Dedifferentiated amniotic fluid mesenchymal stem cell (primary cell): ENCODE data around the gene XIAP.
A peak's percentile ranks its signal among the peaks of the same experiment; 100 is the strongest.

Experiments used
- DNase-seq: peaks from one replicate; pipeline ENCODE4 v3.0.0-alpha.2; 2016; ENCODE audit errors: extremely low spot score

The XIAP gene

GRCh38 chrX:123959281-123960063 is 99.6 kb downstream of the XIAP start:
- DNase-seq = no peak

- DNase-seq = no peak
Measured at GRCh38 chrX:123960956-123961267, 101.1 kb downstream of the XIAP start.

- peak; percentile 68 for DNase-seq
Measured at GRCh38 chrX:123961268-123962005, 101.6 kb downstream of the XIAP start, which contains the start of gene STAG2. TSS of gene STAG2 (plus strand) at chrX:123961706. CDS start at chrX:124022628, 60,922 bp downstream.

- DNase-seq = no peak
Measured at GRCh38 chrX:123962006-123962467, 102.2 kb downstream of the XIAP start.

- peak; percentile 92 for DNase-seq
Measured at GRCh38 chrX:123962794-123963373, 103.0 kb downstream of the XIAP start.
